HFF-Myc (cell line): ENCODE data around the gene PARD3B.

Experiments
- DNase-seq: peaks from one replicate; pipeline ENCODE4 v3.0.0-alpha.2; 2011; ENCODE audit warnings: low read depth; ENCODE audit errors: extremely low read depth
- H3K4me3 ChIP-seq: replicated peaks from 2 replicates; pipeline ENCODE4 v1.5.1; 2011; ENCODE audit warnings: low read depth, mild to moderate bottlenecking, control low read depth, low read length
- CTCF ChIP-seq: IDR thresholded peaks from 2 replicates; pipeline ENCODE4 v1.5.1; 2012; ENCODE audit warnings: mild to moderate bottlenecking, low read depth, low read length, control low read depth; ENCODE audit errors: missing control alignments

Gene PARD3B

DNA sequence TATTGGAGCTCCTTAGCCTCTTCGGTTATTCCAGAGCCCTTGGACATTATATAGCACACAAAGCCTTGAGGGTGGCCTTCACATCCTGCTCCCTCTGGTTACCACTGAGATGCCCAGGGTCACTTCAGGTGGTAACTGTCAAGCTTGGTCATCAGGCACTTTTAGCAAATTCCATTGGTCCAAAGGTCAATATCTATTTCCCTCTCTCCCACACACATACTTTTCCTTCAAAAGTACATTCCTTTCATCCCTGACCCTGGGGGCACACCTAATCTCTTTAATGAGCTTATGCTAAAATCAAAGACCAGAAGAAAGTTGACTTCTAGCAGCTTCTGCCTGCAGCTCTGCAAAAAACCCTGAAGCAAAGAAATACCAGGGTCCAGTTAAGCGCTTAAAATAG lies 965.1 kb downstream of the PARD3B start:
- TF ChIP-seq CTCF: no peak
- no peak for DNase-seq
- no peak overlapping the region for H3K4me3 ChIP-seq

DNA sequence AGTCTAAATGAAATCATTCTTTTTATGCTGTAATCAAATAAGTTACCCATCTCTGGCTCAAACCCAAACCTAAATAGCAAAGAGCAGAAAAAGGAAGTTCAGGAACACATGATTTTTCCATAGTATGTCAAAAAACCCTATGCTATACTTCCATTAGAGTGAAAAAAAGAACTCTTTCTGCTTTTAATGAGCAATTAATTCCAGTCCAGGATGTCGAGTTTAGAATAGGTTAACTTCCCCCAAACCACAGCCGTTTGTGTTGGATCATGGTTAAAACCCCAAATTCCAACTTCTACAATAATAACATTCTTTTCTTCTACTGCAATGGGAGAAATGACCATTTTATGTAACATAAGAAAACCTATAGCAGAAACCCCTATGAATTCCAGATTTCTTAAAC lies 965.9 kb downstream of the PARD3B start:
- TF ChIP-seq CTCF: no peak
- H3K4me3 ChIP-seq: no peak overlapping the region
- no peak for DNase-seq

- no peak for TF ChIP-seq CTCF
- no peak overlapping the region for H3K4me3 ChIP-seq
- DNase-seq: no peak
Measured at GRCh38 chr2:205511641-205512040, 966.4 kb downstream of the PARD3B start.

DNA sequence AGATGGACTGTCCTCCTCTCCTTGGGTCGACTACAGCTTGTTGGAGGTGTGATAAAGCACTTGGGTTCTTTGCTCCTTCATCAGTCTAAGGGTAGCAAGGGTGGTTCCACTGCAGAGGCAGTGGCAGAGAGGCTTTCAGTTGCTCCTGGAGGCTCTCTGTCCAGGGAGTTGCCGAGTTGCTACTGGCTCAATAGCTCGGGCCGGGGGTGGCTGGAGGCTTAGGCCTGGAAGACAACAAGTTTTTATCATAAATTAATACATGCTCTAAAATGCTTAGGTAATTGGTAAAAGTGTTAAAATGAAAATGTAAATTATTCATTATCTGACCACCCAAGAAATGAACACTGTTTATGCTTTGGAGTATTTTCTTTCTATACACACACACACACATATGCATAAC lies 975.0 kb downstream of the PARD3B start:
- DNase-seq: no peak
- no peak for TF ChIP-seq CTCF
- no peak overlapping the region for H3K4me3 ChIP-seq

DNA sequence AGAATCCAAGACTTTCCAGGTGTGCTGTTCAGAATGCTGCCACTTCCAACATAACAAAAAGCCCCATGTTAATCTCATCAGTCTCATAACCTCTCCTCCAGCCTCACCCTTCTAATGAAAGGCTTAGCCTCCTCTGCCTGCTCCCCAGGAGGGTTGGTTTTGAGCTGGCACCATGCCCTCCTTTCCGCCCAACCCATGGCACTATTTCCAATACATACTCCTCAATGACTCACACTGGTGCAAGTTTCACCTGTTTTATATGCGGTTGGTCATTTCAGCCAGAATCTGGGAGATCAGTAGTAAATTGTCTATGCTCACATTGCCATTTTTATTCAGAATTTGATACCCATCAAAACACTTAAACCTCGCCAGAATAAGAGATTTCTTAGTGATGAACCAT lies 979.4 kb downstream of the PARD3B start:
- no peak for TF ChIP-seq CTCF
- H3K4me3 ChIP-seq: no peak overlapping the region
- no peak for DNase-seq

DNA sequence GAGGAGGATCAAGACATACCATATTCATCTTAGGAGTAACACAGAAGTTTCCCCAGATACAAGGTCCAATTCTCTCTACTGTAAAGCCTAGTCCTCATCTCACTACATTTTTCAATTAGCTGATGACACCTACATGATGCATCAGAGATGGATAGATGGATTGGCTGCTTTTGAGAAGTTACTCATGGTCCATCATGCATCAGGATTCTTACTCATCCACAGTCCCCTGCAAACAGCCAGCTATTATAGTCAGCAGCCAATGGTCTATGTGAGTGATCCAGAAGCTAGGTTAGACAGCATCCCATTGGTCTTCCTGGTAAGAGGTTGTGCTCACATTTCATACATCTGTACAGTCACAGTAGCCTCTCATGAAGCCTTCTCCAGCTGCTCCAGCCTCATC lies 982.5 kb downstream of the PARD3B start:
- no peak overlapping the region for H3K4me3 ChIP-seq
- TF ChIP-seq CTCF: no peak
- DNase-seq: no peak

- no peak overlapping the region for H3K4me3 ChIP-seq
- no peak for TF ChIP-seq CTCF
- DNase-seq: no peak
Measured at GRCh38 chr2:205531072-205531471, 985.8 kb downstream of the PARD3B start.
